ENCODE data around the gene MS4A10.

Gene MS4A10

DNA sequence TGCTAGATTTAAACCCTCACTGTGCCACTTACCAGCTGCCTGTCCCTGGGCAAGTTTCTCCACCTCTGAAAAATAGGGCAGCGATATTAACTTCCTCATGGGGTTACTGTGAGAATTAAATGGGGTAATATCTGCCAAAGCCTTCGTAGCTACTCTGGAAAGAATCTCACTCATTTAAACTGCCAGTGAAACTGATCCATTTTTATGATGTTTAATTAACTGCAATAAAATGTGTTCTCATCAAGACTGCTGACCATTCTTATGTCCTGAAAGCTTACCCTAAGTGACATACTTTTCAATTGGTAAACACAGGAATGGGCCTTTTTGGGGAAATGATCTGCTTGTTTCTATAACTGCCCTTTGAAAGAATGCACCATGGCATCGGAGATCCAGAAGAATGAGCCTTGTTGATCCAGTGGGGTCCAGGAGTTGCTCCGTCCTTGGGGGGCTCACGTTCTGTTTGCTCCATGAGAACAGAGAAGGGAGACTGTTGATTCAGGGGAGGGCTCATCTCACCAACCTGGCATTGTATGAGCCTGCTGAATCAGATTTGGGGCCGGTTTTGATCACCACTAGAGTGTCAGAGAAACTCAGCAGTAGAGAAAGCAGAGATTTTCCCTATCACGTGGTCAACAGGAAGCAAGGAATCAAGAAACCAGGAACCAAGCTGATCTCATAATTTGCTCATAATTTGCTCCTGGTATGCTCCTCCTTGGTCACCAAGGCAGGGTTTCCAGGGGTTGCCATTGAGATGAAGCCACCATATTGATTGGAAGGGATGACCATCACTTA lies 49.8 kb downstream of the MS4A10 start:
- TF ChIP-seq SIN3A (IDR thresholded peaks at IDR 0.05; ENCODE audit: borderline replicate concordance, insufficient read depth, low read length), result no peak
- TF ChIP-seq, protein P1, sequence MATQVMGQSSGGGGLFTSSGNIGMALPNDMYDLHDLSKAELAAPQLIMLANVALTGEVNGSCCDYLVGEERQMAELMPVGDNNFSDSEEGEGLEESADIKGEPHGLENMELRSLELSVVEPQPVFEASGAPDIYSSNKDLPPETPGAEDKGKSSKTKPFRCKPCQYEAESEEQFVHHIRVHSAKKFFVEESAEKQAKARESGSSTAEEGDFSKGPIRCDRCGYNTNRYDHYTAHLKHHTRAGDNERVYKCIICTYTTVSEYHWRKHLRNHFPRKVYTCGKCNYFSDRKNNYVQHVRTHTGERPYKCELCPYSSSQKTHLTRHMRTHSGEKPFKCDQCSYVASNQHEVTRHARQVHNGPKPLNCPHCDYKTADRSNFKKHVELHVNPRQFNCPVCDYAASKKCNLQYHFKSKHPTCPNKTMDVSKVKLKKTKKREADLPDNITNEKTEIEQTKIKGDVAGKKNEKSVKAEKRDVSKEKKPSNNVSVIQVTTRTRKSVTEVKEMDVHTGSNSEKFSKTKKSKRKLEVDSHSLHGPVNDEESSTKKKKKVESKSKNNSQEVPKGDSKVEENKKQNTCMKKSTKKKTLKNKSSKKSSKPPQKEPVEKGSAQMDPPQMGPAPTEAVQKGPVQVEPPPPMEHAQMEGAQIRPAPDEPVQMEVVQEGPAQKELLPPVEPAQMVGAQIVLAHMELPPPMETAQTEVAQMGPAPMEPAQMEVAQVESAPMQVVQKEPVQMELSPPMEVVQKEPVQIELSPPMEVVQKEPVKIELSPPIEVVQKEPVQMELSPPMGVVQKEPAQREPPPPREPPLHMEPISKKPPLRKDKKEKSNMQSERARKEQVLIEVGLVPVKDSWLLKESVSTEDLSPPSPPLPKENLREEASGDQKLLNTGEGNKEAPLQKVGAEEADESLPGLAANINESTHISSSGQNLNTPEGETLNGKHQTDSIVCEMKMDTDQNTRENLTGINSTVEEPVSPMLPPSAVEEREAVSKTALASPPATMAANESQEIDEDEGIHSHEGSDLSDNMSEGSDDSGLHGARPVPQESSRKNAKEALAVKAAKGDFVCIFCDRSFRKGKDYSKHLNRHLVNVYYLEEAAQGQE (IDR thresholded peaks at IDR 0.05; ENCODE audit: insufficient read depth in 1 of 2, low read depth in 2 of 2, low read length in 2 of 2), result no peak
- no peak for TF ChIP-seq POLR2AphosphoS5 (IDR thresholded peaks at IDR 0.05; ENCODE audit: low read depth, low read length)
- no peak for TF ChIP-seq FOXP2 (optimal IDR thresholded peaks at IDR 0.05; ENCODE audit: borderline replicate concordance, extremely low read depth, extremely low read length, insufficient read depth)
- no peak for TF ChIP-seq TAF1 (IDR thresholded peaks at IDR 0.05; ENCODE audit: borderline replicate concordance, insufficient read depth, low read length)

DNA sequence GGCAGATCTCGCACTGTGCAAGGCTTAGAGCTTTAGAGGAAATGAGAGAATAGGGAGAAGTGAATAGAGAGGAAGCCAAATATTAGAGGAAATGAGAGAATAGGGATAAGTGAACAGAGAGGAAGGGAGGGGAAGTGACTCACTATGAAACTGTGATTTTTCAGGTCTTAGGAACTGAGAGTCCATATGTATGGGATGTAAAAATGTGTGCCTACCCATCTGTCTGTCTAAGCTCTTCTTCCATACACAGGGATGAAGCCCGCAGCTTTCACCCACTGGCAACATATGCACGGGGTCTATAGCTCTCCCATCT lies 50.4 kb downstream of the MS4A10 start:
- TF ChIP-seq FOXP2 (optimal IDR thresholded peaks at IDR 0.05; ENCODE audit: borderline replicate concordance, extremely low read depth, extremely low read length, insufficient read depth) (no peak), POLR2AphosphoS5 (IDR thresholded peaks at IDR 0.05; ENCODE audit: low read depth, low read length) (no peak)

DNA sequence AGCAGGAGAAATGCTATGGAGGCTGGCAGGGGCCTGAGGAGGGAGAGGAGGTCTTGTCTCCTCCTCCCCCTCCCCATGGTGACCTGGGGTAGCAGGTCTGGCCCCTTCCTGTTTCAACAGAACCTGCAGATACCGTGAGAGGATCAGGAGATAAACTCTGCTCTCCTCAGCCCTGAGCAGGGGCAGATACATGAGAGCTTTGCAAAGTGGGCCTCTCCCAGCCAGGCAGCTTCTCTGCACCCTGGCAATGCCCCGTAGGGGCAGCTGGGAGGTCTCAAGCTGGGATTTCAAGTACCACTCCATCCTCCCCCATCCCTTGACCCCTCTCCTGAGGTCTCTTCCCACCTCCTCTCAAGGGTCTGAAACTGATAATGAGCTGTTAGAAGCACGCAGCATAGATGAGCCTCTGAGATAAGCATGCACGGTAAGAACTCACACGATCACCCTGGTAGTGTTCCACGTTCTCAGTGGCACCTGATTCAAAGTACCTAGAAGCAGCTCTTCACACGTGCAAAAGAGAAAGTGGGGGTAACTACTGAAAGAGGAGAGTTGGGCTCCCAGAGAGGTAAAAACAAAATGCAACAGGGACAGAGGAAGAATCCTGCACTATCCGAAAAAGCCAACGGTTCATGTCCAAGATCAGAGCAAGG lies 51.9 kb downstream of the MS4A10 start:
- TF ChIP-seq POLR2AphosphoS5 (IDR thresholded peaks at IDR 0.05; ENCODE audit: low read depth, low read length) (no peak), TAF1 (IDR thresholded peaks at IDR 0.05; ENCODE audit: borderline replicate concordance, insufficient read depth, low read length) (no peak), FOXP2 (optimal IDR thresholded peaks at IDR 0.05; ENCODE audit: borderline replicate concordance, extremely low read depth, extremely low read length, insufficient read depth) (no peak)

DNA sequence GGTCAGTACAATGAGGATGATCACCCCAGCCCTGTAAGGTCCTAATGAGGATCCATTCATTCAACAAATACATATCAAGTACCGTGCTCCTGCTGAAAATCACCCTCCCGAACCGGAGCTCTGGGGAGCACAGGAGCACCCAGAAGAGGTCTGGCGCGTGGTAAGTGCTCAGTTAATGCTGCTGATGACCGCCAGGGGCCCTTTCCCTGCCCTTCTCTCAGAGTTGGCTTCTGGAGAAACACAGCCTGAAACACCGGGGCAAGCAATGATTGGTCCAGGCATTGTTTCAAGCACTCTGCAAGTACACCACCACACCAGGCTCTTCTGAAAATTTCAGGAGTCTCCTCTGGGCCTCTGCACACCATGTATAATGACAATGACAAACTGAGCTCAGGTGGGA lies 53.0 kb downstream of the MS4A10 start:
- no peak for TF ChIP-seq FOXP2 (optimal IDR thresholded peaks at IDR 0.05; ENCODE audit: borderline replicate concordance, extremely low read depth, extremely low read length, insufficient read depth)

DNA sequence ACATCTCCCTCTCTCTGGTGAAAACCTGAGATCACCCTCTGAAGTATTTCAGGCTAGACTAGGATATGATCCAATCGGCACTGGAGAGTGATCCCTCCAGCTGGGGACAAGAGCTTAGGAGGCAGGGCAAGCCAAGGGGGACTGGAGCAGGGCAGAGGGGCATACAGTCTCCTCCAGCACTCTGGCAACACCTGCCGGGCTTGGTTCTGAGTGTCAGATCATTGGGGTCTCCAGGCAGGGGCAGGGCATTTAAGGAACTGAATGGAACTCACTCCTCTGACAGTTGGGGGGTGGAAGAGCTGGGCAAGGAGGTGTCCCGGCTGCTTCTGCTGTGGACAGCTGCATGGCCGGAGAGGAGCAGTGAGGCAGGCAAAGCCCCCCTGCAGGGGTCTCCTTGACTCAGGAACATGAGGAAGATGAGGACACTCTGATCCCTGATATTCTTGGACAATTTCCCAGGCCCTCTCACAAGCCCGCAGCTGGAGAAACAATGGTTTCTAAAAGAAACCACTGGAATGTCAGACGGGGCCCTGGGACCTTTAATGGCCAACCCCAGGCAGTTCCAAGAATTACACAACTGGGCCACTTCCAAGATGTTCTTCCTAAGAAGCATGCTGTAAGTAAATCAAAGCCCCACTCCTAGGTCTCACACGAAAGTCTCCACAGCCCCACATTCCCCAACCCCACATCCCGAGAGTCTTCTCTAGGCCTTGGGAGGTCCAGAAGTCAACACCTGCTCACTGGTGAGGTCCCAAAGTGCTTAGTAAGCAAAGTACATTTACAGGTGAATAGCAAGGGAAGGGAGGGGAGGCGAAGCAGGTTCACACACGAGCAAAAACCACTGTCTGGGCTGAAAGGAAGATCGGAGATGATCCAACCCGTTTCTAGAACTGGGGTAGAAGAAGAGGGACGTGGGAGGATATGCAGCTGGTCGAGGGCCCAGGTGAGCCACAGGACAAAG lies 55.6 kb downstream of the MS4A10 start:
- no peak for TF ChIP-seq SIN3A (IDR thresholded peaks at IDR 0.05; ENCODE audit: borderline replicate concordance, insufficient read depth, low read length)
- TF ChIP-seq, protein P1 (IDR thresholded peaks at IDR 0.05; ENCODE audit: insufficient read depth in 1 of 2, low read depth in 2 of 2, low read length in 2 of 2), result no peak
- no peak for TF ChIP-seq POLR2AphosphoS5 (IDR thresholded peaks at IDR 0.05; ENCODE audit: low read depth, low read length)
- TF ChIP-seq FOXP2 (optimal IDR thresholded peaks at IDR 0.05; ENCODE audit: borderline replicate concordance, extremely low read depth, extremely low read length, insufficient read depth), result no peak
- no peak for TF ChIP-seq TAF1 (IDR thresholded peaks at IDR 0.05; ENCODE audit: borderline replicate concordance, insufficient read depth, low read length)

DNA sequence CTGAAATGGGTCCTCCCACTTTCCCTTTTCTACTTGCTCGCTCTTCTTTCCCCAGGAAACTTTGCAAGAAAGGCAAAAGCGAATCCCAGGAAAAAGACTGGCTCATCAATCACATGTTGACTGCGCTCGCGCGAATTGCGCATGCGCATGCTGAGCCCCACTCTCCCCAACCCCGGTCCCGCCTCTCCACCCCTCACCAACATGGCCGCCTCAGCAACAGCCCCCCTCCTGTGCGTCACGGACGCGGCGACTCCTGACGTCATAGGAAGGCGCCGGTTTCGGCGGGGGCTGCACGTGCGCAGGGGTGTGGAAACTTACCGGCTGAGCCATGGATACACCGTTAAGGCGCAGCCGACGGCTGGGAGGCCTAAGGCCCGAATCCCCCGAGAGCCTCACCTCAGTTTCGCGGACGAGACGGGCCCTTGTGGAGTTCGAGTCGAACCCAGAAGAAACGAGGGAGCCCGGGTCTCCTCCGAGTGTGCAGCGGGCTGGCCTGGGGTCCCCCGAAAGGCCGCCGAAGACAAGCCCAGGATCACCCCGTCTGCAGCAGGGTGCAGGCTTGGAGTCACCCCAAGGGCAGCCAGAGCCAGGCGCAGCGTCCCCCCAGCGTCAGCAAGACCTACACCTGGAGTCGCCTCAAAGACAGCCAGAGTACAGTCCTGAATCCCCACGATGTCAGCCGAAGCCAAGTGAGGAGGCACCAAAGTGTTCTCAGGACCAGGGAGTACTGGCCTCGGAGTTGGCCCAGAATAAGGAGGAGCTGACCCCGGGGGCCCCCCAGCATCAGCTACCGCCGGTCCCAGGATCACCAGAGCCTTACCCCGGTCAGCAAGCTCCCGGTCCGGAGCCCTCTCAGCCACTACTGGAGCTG lies 56.9 kb downstream of the MS4A10 start, which contains the start of gene CCDC86:
TSS of gene CCDC86 (plus strand) at position 317 of the 871 bp plus-strand sequence. CDS start at position 329, 12 bp downstream.
- TF ChIP-seq, protein P1 (IDR thresholded peaks at IDR 0.05; ENCODE audit: insufficient read depth in 1 of 2, low read depth in 2 of 2, low read length in 2 of 2), result 0 out of 4 replicates have a peak, but pooled peaks of 1 of the 2 experiments have one; percentile 38
- TF ChIP-seq TAF1 (IDR thresholded peaks at IDR 0.05; ENCODE audit: borderline replicate concordance, insufficient read depth, low read length) (peak; percentile 75; the same call in 1 of the 2 replicates), SIN3A (IDR thresholded peaks at IDR 0.05; ENCODE audit: borderline replicate concordance, insufficient read depth, low read length) (peak; percentile 100), FOXP2 (optimal IDR thresholded peaks at IDR 0.05; ENCODE audit: borderline replicate concordance, extremely low read depth, extremely low read length, insufficient read depth) (peak; percentile 98), POLR2AphosphoS5 (IDR thresholded peaks at IDR 0.05; ENCODE audit: low read depth, low read length) (peak; percentile 52)
